HK-2 (cell line): ENCODE data around the gene GMNC.
"Not testable (repeated sequence)": the region's sequence is repeated elsewhere in the genome, so short reads cannot be mapped to it uniquely, and the experiment has no call there.

Experiments
- DNase-seq: peaks from one replicate; pipeline ENCODE4 v3.0.0-alpha.2; 2018; ENCODE audit not compliant: unreplicated experiment

The GMNC gene, protein sequence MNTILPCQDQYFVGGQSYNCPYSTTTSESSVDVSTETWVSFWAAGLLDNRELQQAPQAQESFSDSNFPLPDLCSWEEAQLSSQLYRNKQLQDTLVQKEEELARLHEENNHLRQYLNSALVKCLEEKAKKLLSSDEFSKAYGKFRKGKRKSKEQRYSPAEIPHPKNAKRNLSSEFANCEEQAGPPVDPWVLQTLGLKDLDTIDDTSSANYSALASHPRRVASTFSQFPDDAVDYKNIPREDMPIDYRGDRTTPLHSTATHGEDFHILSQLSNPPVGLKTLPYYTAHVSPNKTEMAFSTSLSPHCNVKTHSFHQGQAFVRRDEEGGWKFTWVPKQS

DNA sequence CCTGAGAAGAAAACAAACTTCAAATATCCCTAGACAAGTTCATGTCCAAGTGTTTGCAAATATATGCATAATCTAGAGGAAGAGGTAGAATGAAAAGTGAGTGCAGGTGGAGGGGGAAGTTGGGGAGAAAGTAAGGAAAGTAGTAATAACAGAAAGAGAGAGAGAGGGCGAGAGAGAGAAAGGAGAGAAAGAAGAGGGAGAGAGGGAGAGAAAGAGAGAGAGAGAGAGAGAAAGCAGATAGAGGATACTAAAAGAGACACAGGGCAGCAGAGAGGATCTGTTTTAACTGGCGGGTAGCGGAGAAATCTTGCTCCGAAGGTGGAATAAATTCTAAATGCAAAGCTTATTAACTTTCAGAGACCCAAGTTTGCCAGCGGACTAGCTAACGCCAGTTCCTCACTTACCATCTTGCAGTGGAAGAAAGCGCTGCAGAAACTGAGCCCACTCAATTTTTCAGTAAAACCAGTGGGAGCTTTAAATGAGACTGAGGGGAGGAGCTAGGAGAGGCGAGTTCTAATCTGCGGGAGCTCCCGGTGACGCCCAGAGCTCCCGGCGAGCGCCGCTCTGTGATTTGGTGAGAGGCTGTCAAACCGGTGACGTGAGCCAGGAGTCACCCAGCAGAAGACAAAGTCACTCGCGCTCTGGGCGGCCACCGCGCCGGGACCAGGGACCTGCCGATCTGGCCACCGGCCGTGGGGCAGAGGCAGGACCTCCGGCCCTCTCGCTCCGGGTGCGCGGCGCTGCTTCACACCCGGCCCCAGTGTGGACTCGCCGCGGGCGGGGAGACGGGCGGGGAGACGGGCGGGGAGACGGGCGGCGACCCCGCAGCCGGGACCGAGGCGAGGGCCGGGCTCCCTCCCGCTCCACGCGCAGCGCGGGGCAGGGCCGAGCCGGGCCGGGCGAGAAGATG lies at the start of gene GMNC:
GMNC (minus strand) TSS at position 486 of the 910 bp plus-strand sequence; CDS start at position 407, 79 bp downstream.
- peak; percentile 84 for DNase-seq

DNA sequence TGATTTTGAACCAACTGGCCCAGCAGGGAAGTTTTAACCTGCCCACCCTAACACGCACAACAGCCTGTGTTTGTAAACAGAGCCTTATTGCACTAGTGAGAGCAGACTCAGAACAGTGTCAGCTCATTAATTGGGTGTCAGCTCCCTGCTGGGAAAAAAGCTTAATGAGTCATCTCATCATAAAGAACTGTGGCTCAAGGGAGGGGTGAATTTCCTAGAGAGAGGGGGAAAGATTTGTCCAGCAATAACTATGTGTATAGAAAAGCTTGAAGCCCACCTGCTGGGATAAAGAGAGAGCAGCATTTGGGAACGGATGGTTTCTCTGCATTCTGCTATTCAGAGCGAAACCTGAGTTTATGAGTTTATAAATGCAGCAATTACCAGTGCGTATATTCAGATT lies 48.9 kb upstream of the GMNC start:
- no peak for DNase-seq

DNA sequence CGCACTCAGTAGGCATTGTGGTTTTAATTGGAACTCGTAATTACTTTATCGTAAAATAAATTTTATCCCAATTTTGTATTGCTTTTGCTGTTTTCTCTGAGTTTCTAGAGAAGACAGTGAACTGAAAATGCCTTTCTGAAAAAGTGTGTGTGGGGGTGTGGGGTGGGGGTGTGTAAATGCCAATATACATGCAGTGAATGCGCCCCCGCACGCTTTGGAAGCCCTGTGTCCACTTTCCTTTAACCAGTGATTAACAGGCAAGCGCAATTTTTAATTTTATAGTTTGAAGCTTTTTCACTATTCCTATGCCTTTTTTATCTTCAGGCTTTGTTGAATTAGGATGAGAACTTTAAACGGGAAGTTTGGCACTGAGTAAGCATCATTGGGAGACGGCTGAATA lies 47.4 kb upstream of the GMNC start:
- no peak for DNase-seq

DNA sequence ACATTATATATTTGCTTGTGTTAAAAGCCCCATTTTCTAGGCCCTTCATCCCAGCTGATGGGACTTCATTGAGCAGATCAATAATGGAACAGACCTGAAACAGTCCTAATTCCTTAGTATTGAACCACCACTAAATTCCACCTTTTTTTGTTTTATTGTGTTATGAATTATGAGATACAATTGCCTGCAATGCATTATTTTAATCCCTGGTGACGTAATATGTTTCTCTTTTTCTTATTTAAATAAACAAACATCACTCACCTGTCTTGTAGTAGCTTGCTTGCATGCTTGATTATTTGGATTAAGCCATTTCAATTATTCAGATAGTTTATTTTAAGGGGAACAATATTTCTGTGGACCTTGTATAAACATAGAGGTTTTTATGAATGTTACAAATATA lies 40.7 kb upstream of the GMNC start:
- no peak for DNase-seq

DNA sequence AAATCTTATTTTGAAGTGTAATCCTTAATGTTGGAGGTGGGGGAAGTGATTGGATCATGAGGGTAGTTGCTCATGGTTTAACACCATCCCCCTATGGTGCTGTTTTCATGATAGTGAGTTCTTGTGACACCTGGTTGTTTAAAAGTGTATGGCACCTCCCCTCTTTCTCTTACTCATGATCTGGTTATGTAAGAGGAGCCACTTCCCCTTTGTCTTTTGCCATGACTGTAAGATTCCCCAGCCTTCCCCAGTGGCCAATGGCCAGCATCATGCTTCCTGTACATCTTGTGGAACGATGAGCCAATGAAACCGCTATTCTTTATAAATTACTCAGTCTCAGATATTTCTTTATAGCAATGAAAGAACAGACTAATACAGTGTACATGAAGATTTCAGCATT lies 39.8 kb upstream of the GMNC start:
- no peak for DNase-seq

DNA sequence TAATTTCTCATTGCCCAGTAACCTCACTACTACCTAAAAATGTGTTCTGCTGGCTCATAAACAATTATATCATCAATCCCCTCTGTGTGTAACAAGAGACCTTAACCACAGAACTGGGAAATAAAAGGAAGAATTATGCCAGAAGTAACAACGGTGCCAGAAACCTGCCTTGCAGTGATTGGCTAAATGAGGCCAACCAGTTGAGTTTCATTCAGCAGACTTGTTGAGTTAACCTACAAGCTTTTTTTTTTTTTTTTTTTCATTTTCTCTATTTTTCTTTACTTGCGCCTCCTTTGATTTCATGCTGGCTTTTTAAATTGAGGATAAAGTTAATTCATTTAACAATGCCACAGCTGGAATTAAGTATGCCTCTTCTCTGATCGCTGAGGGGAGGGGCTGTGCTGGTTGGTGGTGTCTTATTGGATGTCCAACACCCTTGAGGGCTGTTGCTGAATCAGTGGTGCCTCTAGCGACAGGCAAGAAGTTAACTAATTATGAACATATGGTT lies 30.0 kb upstream of the GMNC start:
- no peak for DNase-seq

DNA sequence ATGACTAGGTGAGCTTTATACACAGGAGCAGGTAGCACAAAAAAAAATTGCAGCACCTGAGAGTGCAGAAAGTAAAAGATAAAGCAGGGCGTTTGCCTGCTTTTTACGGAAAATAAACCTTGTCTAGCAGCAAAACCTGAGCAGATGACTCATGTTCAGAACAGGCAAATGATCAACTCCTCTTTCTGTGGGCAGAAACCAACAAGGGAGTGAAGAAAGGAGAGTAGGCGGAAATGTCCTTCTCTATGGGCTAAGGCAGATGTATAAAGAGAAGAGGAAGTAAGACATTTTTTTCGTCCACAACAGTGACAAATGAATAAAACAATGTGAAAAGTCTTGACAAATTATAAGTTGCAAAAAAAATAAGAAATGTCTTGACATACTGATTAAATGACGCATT lies 24.5 kb upstream of the GMNC start:
- peak; percentile 22 for DNase-seq

DNA sequence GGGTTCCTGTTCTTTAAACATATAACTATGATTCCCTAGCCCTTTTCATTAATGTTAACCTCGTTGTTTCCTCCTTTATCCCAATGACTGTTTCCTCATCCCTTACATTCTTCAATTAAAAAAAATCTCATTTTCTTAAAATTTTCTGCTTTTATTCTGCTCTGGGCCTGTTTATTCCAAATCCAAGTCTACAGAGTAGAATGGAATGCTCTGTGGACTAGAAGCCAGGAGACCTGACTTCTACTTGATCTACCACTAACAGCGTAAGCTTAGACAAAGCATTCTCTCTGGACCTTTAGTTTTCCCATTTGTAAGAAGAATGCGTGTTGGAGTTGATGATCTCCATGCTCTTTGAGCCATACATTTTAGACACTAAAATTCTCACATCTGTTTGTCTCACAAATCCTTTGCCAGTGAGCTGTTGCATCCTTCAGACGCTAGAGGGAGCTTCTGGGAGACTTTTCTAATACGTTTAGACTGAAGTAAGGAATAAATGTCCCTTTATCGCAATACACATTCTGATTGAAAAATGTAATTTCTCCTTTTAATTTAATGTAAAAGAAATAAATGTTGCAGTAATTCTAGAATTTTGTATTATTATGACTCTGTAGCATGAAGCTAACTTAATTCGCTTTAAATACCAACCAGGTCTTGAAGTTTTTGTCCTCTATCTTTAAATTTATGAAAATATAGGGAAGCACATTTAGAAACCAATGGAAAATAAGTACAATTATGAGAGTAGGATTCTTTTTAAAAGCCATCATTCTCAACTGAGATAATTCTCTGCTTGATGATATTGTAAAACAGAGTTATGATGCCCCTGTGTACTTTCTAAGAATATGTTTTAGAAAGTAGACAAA lies 21.7 kb upstream of the GMNC start:
- DNase-seq: peak; percentile 33

DNA sequence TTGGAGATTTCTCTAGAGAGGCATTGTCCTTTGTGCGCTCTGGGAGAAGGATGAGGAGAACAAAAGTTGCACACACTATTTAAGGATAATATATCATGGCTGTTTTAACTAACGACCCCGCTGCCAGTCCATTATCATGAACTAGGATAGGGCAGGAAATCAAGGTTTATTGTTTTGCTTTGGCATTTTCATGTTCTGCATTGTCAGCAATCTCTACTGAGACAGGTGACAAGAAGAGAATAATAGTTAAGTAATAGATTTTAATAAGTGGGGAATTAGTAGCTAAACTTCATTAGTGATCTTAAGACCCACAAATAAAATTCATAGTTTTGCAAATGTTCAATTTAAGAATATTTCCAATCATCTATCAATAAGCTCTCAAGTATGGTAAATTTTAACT lies 20.6 kb upstream of the GMNC start:
- no peak for DNase-seq

DNA sequence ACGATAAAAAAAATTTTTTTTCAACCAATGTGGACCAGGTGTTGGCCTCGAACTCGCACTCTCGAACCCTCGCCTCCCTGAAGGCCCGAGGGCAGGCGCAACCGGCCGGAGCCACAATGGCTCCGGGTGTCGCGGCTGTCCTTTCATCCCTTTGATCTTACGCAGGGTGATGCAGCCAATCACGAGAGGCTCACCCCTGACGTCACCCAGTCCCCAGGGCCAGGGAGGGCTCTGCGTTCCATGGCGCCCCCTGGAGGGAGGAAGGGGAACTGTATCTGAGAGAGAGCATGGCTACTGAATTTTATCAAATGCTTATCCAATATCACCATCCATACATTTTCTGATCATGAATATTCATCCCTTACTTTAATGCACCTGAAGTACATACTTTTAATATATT lies 15.4 kb upstream of the GMNC start:
- peak; percentile 10 for DNase-seq

DNA sequence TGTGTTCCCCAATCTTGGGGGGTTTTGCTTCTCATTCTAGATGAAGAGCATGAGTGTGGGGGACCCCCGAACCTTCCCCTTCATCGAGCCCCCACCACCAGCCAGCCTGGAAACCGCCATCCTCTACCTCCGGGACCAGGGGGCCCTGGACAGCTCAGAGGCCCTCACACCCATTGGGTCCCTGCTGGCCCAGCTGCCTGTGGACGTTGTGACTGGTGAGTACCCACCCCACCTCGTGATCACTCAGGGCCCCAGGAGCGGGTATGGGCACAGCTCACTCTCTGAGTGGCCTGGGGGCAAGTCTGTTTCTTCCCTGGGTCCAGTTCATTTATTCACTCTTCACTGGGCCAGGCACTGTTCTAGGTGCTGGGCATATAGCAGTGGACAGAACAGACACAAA lies 13.9 kb upstream of the GMNC start:
- DNase-seq: not testable (repeated sequence)

DNA sequence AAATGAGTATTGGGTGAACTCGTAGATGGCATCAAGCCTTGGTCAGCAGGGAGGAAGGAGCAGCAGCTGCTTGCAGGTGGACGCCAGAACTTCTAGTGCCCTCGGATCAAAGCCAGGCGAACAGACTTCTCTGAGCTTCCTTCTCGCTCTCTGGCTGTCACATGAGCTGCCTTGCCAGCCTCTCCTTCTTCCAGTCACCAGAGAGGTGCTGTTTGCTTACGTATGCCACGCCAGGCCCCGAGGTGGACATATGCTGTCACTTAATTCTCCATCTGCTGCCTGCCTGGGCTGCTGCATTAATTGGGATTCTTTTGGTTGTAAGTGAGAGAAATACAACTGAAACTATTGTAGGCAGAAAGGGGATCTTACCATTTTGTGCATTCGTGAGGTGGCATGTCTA lies 12.6 kb upstream of the GMNC start:
- DNase-seq: not testable (repeated sequence)

DNA sequence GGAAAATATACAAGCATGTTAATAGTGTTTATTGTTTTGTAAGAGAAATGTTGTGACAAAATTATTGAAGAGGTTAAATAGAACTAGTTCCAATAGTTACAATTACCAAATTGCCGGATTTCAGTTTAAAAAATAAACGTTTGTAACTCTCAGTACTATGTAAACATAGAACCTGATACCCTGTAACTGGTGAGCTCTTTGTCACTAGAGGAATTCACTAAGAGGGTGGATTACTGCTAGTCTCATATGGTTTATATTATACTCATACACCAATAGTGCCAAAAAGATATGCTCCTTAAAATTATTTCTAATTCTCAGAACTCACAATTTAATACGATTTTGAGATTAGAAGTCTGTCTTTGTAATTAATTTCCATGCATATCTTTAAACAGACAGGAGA lies 7.6 kb upstream of the GMNC start:
- no peak for DNase-seq

DNA sequence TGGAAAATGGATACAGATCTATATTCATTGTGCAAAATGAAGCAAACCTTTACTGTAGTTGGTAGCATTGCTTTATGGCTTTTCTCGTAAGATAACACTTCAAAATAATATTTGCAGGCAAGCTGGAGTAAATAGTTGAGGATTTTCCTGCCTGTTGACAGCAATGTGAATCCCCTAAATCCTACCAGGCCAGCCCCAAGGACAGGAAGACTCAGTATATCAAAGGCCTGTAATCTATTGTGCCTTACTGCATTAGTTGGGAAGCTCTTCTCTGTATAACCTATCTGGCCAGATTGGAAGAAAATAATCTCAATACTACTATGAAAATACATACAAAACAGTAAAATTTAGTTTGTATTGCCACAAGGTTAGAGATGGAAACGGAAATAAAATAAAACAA lies 4.6 kb upstream of the GMNC start:
- DNase-seq: no peak

DNA sequence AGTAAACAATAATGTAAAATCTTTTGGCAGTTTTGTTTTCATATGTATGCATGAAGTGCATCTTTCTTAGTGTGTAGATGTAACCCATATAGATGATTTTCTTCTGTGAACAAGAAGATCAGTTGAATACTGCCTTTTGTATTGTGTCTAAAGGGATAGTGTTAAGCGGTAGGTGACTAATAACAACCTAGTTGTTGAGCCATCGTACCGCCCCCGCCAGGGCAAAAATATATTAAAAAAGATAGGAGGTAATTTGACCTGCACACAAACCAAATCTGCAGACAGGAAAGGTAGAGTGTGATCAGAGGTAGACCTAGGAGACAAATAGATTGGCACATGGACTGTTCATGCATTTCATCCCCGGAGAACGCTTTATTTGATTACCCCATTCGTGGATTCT lies 3.3 kb upstream of the GMNC start:
- peak; percentile 25 for DNase-seq

DNA sequence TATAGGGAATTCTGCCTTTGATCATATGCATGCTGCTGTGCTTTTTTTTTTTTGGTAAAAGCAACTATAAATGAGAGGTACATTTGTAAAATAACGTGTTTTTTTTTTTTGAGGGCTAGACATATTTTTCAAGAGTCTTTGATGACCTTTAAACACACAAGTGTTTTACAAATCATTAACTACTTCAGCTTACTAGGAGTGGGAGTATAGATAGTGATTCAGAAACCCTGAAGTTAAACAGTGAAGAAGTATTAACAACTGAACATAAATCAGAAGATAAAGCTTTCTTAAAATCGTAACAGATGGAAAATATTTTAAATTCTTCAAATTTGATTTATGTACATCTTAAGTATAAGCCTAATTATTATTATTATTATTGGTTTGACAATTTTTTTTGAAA lies 2.9 kb upstream of the GMNC start:
- no peak for DNase-seq

DNA sequence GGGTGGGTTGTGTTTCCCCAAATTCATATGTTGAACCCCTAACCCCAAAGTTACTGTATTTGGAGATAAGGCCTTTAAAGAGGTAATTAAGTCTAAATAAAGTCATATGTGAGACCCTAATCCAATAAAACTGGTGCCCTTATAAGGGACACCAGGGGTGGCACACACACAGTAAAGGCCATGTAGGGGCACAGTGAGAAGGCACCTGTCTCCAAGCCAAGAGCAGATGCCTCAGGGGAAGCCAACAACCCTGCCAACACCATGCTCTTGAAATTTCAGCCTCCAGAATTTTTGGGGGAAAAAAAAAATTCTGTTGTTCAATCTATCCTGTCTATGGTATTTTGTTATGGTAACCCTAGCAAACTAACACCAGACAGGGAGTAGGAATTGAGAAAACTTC lies 1.5 kb upstream of the GMNC start:
- DNase-seq: no peak

DNA sequence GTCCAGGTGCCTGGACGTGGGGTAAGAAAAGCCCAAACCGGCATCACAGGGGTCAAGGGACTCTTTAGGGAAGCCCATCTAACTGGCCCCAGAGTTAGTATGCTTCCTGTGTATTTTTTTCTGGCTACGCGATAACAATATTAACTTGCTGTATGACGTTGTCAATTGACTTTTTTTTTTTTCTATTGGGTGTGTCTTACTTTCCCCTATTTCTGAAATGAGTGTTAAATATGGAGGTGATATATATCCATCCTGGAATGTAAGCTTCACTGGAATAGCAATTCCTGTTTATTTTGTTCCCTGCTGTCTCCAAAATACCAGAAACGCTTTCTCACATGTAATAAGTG lies 598 bp upstream of the GMNC start:
- DNase-seq: no peak

DNA sequence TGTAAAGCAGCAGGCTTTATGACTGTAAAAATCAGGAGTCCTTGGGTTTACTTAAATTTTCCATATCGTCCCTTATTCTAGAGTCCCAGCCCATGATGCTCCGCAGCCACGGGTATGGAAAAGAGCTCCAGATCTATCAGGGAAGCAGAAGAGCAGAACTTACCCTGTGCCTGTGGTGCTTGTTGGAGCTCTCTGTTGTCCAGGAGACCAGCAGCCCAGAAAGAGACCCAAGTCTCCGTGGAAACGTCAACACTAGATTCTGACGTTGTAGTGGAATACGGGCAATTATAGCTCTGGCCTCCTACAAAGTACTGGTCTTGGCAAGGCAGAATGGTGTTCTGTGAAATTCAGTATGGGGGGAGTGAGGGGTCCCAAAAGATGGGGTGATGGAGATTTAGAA lies 2.0 kb downstream of the GMNC start:
- DNase-seq: no peak

DNA sequence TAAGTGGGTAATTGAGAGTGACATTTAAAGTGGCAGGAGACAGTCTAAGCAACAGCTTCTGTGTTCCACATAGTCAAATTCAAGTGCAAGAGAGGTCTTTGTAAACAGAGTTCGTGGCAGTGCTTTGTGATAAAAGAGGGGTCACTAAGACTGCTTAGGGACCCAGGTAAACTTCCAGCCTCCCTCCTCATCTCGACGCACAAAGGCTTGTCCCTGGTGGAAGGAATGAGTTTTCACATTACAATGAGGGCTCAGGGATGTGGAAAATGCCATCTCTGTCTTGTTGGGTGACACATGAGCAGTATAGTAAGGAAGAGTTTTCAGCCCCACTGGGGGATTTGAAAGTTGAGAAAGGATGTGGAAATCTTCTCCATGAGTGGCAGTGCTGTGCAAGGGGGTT lies 7.3 kb downstream of the GMNC start:
- DNase-seq: no peak

DNA sequence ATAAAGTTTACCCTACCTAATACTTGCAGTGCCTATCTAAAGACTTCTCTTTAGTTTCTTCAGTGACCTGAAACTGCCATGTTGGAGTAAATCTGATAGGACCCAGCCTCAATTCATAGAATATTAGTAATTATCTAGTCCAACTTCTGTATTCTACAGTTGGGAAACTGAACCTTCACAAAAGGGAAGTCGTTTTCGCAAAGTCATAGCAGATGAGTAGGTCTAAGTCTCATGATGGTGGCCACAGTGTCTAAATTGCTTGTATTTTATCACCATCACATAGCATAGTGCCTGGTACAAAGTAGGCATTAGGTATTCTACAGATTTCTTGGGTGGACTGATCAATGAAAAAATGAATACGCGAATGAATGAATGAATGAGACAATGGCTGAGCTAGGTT lies 8.4 kb downstream of the GMNC start:
- DNase-seq: no peak

DNA sequence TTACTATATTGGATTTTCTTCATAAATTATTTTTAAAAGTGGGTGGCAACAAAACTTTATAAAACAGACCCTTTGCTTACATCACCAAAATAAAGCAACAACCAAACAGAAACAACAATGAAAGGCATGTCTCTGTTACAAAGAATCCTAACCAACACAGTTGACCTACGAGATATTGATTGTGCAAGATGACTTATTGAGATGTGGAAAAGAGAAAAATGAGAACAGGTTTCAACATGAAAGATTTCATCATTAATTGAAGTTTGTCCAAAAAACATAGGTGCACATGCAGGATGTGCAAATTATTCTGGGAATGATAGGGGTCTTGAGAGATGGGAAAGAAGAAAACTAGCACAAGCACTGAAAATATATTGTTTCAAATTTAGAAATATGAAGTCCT lies 9.0 kb downstream of the GMNC start:
- DNase-seq: no peak
